Measurements from ENCODE around the gene UBL3.

Gene UBL3

DNA sequence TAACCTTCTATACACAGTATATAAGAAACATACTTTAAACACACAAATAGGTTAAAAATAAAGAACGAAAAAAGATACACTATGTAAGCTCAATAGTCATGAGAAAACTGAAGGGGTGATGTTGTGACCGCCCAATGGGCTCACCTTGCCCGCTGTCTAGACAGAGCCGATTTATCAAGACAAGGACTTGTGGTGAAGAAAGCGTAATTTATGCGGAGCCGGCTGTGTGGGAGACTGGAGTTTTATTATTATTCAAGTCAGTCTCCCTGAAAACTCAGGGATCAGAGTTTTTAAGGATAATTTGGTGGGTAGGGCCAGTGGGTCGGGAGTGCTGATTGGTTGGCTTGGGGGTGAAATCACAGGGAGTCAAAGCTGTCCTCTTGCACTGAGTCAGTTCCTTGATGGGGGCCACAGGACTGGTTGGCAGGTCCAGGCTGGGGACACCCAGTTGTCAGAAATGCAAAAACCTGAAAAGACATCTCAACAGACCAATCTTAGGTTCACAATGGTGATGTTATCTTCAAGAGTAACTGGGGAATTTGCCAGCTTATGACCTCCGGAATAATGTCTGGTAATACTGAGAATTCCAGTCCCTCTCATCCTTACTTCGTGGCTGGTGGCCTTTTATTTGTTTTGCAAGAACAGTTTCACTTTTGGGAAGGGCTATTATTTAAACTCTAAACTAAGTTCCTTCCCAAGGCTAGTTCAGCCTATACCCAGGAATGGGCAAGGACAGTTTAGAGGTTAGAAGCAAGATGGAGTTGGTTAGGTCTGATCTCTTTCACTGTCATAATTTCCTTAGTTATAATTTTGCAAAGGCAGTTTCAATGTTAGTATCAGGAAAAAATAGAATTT, 96.6 kb downstream of the UBL3 start:
- no peak for DNase-seq

DNA sequence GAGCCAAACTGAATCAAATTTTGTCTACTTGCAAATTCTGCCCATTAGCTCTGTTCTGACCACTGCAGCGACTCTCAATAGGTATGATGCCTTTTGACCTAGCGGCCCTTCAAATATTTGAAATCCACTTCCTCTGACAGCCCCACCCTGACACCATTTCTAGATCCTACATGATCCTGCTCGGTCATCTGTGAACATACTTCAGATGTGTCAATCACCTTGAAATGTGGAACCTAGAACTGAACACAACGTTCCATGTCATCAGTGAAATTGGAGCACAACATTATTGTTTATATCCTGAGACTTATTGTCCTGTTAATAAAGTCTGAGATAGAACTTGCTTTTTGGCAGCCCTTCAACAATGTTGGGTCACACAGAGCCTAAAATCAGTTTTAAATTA, 98.2 kb downstream of the UBL3 start:
- no peak for DNase-seq

DNA sequence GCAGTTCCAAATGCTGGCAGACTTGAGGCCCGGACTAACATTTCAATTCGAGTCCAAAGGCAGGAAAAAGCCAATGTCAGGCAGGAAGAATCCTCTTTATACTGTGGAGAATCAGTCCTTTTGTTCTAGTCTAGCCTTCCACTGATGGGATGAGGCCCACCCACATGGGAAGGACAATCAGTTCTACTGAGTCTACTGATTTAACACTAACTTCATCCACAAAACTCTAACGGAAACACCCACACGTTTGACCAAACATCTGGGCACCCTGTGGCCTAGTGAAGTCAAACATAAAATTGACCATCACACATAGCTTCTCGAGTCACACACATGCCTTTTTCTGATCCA, 100.3 kb downstream of the UBL3 start:
- DNase-seq, result no peak

DNA sequence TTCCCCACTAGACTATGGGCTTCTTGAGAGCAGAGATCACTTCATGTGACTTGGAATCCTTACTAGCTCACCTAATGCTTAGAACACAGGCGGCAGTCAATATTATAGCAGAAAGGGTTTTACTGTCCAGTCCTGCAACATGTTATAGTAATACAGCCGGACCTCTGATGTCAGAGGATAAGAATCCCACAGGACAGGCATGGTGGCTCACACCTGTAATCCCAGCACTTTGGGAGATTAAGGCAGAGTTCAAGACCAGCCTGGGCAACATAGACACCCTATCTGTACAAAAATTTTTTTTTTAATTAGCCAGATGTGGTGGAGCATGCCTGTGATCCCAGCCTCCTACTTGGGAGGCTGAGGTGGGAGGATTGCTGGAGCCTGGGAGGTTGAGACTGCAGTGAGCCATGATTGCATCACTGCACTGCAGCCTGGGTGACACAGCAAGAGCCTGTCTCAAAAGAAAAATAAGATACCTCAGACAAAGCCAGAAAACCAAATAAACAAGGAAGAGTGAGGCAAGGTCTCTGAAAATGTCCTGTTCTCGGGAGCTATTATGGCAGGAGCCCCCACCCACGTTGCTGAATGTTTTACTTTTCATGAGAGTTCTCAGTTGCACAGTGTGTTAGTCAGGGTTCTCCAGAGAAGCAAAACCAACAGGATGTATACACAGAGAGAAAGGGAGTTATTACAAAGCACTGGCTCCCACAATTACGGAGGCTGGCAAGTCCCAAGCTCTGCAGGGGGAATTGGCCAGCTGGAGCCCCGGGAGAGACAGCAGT, 100.8 kb downstream of the UBL3 start:
- no peak for DNase-seq

DNA sequence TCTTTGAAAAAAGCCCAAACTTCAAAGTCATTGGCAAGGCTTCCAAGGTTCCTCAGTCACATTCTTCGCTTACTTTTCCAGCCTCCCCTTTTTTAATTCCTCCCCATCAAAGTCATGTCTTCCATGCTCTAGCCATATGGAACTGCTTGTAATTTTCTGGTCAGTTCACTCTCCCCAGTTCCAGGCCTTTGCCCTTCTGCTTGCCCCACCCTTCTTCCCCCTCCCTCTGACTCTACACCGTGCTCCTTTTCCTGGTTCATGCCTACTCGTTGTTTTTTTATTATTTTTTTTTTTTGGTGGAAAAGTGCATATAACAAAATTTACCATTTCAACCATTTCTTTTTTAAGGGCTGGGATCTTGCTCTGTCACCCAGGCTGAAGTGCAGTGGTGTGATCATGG, 102.3 kb downstream of the UBL3 start:
- no peak for DNase-seq

DNA sequence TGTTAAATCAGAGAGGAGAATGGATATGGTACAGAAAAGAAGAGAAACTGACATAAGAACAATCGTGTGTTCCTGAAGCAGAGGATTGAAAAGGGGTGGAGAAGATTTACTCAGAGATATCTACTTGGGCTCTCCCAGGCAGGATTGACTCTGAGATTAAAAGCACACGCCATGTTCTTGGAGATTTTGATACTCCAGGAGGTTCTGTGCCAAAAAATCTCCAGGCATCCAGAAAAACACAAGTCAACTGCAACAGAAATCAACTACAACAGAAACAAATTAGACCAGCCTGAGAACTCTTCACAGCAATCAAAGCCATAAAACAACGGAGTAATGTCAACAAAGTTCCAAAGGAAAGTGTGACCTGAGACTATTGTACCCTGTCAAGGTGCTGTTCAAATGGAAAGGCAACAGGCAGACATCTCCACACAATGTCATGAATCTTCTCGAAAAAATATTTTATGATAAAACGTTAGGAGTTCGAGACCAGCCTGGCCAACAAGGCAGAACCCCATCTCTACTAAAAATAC, 104.2 kb downstream of the UBL3 start:
- DNase-seq, result no peak

DNA sequence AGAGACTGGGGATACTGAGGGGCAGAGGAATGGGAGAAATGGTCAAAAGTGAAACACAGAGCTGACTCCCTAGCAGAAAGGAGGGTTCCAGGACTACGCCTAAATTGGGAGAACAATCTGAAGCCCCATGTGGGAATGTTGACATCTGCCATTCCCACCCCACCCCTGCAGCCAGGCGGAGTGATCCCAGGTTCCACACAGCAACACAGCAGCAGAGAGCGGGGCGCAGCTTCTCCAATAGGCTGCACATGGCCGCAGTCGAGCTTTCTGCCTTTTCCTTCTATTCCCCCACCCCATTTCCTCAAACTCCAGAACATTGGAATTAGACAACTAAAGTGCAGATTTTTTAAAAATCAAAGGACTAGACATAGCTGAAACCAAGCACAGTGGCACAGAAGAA, 104.7 kb downstream of the UBL3 start:
- no peak for DNase-seq

DNA sequence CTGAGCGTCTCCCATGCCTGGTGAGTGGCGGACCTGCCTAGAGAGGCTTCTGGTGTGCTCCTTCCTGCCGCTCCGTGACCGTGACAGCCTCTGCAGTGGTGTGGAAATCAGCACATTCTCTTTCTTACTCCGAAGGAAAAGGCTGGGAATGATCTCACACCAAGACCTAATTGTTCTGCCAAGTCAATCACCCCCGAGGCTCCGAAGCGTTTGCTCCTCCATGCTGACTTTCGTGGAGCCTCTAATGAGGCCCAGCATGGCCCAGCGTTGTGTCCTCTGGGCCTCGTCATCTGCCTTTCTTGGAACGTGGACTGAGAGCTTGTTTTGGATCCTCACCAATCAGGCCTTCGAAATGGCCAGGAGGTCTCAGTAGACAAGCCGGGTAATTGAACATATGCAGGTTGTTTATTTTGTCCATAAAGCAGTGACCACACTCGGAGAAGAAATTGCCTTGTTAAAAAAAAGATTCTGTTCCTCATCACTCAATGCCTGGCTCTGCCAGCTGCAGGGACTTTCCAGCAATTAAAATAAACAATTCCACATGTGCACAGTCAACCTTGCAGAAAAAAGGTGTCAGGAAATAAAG, 107.1 kb downstream of the UBL3 start:
- DNase-seq, result no peak

DNA sequence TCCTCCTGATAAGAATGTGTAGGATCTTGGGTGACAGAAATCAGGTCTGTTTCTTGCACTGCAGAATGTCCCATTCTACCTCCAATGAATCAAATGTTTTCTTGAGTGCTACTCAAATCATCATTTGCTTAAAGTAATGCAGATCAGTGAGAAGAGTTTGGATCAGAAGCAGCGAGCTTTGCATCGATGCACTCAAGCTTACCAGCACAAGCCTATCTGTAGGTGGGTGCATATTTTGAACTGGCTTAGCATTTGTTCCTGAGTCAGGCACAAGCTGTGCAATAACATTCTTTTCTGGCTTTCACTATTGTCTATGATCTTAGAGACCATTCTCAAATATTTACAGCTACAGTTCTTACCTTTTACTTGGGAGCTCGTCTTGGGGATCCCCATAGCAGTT, 109.5 kb downstream of the UBL3 start:
- no peak for DNase-seq

DNA sequence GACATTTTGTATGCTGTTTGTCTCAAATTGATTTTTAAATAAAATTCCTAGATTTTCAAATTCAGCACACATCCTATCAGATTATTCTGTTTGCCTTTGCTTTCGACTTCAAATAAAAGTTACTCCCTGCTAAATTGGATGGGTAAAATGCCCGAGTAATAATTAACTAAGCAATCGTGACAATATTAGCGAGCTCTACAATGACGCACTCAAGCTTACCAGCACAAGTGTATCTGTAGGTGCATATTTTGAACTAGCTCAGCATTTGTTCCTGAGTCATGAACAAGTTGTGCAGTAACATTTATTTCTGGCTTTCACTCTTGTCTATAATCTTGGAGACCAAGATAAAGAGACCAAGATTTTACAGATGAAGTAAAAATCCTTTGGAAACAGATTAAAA, 113.4 kb downstream of the UBL3 start:
- DNase-seq, result no peak

DNA sequence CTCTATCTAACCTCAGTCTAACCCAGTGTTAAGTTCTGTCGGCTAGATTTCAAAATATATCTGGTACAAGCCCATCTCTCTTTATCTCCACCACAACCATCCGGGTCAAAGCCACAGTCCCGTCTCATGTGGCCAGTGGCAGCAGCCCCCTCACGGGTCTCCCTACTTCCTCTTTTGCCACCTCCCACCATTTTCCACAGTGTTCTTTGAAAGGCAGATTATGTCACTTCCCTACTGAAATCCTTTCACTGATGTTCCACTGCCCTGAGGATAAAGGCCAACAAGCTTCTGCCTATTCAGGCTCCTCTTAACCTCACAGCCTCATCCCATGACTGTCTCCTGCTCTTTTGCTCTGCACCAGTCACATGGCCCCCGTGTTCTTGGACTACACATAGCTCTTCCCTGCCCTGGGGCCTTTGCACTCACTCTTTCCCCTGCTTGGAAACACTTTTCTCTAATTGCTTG, 117.2 kb downstream of the UBL3 start:
- no peak for DNase-seq

DNA sequence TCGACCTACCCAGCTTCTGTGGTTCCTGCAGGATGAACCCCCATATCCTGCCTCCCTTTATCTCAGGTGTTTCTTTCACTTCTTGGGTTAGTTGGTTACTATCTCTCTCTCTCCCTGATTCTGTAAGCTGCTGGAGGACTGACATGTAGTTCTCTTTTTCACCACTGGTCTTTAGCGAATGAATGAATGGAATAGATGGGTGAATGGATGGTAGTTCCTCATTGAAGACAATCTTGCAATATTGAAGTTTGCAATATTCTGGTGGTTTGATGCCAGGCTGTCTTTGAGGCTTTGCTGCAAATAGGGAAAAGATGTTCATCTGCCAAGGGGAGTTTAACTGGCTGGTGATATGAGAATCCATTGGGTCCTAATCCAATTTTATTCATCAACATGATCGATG, 120.2 kb downstream of the UBL3 start:
- no peak for DNase-seq

DNA sequence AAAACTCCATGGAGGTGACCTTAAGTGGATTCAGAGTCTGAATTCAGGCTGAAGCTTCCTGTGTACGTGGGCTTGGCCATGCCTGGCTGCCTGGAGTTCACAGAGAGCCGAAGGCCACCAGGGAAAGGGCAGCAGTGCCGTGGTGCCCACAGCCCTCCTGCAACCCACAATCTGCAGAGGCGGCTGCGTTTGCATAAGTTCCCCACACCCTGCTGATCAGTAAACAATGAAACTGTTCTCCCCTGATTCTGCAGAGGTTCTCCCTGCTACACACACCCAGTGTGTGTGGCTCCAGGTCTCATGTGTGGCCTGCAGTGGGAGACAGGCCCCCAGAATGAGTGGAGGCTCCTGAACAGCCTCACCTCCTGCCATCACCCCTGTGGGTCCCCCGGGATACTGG, 128.0 kb downstream of the UBL3 start:
- no peak for DNase-seq

DNA sequence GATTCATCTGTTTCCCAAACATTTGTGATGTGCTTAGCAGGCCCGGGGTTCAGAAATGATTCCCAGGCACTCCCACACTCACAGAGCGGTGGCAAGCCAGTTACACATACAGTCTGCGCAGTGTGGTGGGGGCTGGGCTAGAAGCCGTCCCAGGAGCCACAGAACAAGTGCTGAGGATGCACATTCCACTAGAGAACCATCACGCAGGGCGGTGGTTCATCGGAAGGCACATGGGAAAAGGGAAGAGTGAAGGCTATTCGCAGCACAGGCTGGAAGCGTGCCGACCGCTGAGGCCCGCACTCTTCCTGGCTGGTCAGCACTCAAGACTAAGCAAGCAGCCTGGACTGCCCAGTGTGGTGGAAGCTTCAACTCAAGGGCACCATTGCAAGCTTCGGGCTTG, 128.7 kb downstream of the UBL3 start:
- no peak for DNase-seq

DNA sequence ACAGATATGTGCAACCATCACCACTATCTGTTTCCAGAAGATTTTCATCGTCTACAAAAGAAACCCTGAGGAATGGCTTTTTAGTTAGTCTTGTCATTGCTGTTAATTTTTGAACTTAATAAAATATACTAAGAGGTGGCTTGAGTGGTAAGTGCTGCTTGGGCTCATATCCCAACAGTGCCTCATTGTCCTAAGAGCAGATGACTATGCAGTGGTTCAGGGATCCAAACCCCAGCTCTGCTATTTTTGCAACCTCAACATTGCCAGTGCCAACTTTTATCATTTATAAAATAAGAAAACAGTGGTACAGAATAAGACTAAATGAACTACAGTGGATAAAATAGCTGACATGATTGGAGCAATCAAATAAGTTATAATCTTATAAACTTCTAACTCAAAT, 131.7 kb downstream of the UBL3 start:
- no peak for DNase-seq

DNA sequence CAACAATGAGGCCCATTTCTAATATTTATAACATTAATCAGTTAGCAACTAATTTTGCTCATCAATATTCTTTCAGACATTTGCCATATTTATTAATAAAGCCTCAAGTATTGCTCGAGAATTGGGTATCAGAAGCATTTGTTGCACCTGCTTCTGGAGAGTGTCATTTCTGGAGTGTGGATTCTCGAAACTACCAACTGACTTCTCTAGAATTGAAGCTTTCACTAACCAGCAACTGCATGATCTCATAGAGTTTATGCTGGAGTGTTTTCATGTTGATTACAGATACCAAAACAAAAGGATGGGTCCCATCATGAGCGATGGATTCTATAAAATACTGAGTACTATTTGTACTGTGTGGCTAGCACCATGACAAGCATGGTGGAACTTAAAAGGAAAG, 133.9 kb downstream of the UBL3 start:
- no peak for DNase-seq
